Measurements from ENCODE around the gene UBA5. TPM values are rescaled to one million over a fixed set of nuclear protein-coding genes. Genes with fewer than 3 reads are reported as not detected.

Gene UBA5
- total RNA-seq, 4 donors from 2014 or later, result 19.9 to 50.9 (median 34.4) TPM

GRCh38 chr3:132628157-132628556, 32.0 kb upstream of the UBA5 start:
- no peaks in the 10 kb centered on the region for H3K9me3 ChIP-seq
- no peaks in the 10 kb centered on the region for H3K4me1 ChIP-seq
- 72 to 75% methylated on average over 2 of the region's 2 CpGs for WGBS, 2 donors
- H3K27ac ChIP-seq, result no peak overlapping the region
- no peak for DNase-seq (ENCODE audit: low spot score in 2 of 2)
- H3K36me3 ChIP-seq, result peaks cover 0 to 52% (median 6%) of the 10 kb centered on the region in 3 donors
- H3K4me3 ChIP-seq, result no peak overlapping the region
- no peaks in the 10 kb centered on the region for H3K27me3 ChIP-seq
- TF ChIP-seq EP300 (IDR thresholded peaks at IDR 0.05) (no peak), POLR2A (IDR thresholded peaks at IDR 0.05) (no peak)
- TF ChIP-seq, protein P1, sequence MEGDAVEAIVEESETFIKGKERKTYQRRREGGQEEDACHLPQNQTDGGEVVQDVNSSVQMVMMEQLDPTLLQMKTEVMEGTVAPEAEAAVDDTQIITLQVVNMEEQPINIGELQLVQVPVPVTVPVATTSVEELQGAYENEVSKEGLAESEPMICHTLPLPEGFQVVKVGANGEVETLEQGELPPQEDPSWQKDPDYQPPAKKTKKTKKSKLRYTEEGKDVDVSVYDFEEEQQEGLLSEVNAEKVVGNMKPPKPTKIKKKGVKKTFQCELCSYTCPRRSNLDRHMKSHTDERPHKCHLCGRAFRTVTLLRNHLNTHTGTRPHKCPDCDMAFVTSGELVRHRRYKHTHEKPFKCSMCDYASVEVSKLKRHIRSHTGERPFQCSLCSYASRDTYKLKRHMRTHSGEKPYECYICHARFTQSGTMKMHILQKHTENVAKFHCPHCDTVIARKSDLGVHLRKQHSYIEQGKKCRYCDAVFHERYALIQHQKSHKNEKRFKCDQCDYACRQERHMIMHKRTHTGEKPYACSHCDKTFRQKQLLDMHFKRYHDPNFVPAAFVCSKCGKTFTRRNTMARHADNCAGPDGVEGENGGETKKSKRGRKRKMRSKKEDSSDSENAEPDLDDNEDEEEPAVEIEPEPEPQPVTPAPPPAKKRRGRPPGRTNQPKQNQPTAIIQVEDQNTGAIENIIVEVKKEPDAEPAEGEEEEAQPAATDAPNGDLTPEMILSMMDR (IDR thresholded peaks at IDR 0.05), result no peak

DNA sequence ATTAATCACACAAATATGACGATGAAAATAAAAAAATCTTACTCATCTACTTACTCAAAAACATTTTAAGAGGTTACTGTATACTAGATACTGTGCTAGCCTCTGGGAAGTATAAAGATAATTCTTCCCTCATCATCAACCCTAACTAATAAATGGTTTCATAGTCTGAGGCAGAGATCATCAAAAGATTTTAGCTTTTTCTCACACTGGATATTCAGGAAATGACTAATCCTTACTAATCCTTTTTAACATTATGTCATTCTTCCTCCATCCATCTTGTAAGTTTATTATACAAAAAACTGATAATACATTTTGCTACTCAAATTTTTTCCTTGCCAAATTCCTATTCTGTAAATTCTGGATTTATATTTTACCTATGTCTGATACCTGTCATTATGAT, 30.2 kb upstream of the UBA5 start:
- TF ChIP-seq EP300 (IDR thresholded peaks at IDR 0.05) (no peak), POLR2A (IDR thresholded peaks at IDR 0.05) (no peak)
- TF ChIP-seq, protein P1 (IDR thresholded peaks at IDR 0.05), result no peak
- H3K36me3 ChIP-seq, result peaks cover 0 to 41% (median 6%) of the 10 kb centered on the region in 3 donors
- H3K27ac ChIP-seq, result no peak overlapping the region
- 59% methylated on average over 1 of the region's 1 CpG for WGBS, 2 donors
- H3K4me3 ChIP-seq, result no peak overlapping the region
- DNase-seq (ENCODE audit: low spot score in 2 of 2), result no peak
- no peaks in the 10 kb centered on the region for H3K4me1 ChIP-seq
- H3K27me3 ChIP-seq, result no peaks in the 10 kb centered on the region
- no peaks in the 10 kb centered on the region for H3K9me3 ChIP-seq

- H3K27me3 ChIP-seq, result no peaks in the 10 kb centered on the region
- 85 to 89% methylated on average over 7 of the region's 7 CpGs for WGBS, 2 donors
- H3K36me3 ChIP-seq, result peaks cover 0 to 45% (median 6%) of the 10 kb centered on the region in 3 donors
- no peak overlapping the region for H3K4me3 ChIP-seq
- no peak overlapping the region for H3K27ac ChIP-seq
- no peak for DNase-seq (ENCODE audit: low spot score in 2 of 2)
- TF ChIP-seq EP300 (IDR thresholded peaks at IDR 0.05), result no peak
- no peak for TF ChIP-seq POLR2A (IDR thresholded peaks at IDR 0.05)
- TF ChIP-seq, protein P1 (IDR thresholded peaks at IDR 0.05), result no peak
- no peaks in the 10 kb centered on the region for H3K9me3 ChIP-seq
- no peaks in the 10 kb centered on the region for H3K4me1 ChIP-seq
These were observed 29.5 kb upstream of the UBA5 start for GRCh38 chr3:132630612-132631011.

DNA sequence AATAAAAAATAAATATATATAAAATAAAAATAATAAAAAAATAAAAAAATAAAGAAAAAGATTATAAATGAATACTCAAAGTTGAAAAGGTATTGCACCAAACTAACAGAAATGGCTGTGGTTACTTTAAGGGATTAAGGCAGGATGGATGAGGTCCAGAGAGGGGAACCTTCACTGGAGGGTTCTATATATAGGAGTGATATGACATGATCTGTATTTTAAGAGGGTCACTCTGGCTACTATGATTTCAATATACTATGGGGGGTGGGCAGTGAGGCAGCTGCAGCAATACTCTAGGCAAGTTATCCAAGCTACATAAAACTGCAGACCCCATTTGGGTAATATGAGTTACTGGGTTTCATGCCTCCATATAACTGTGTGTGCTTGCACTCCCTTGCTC, 25.1 kb upstream of the UBA5 start:
- Histone ChIP-seq H3K4me1 (no peaks in the 10 kb centered on the region), H3K27ac (no peak overlapping the region), H3K36me3 (peaks cover 0 to 53% (median 0%) of the 10 kb centered on the region in 3 donors), H3K4me3 (no peak overlapping the region), H3K27me3 (no peaks in the 10 kb centered on the region), H3K9me3 (no peaks in the 10 kb centered on the region)
- DNase-seq (ENCODE audit: low spot score in 2 of 2), result no peak
- TF ChIP-seq, protein P1 (IDR thresholded peaks at IDR 0.05), result no peak
- TF ChIP-seq POLR2A (IDR thresholded peaks at IDR 0.05) (no peak), EP300 (IDR thresholded peaks at IDR 0.05) (no peak)

DNA sequence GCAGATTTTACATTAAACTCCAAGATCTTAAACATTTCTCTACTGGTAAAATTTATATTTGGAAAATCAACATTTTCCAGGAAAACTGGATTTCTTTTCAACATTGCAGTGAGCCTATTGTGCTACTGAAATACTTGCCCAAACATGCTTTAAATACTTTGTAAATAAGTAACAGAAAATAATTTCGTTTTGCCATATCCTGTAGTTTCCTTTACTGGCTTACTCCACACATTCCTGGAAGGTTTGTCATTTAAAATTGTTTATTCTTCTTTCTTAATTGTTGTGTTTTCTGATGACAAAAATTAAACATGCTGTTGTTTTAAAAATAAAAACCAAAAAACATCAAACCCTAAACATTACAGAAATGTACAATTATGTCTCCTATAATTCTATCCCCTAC, 22.5 kb upstream of the UBA5 start:
- no peaks in the 10 kb centered on the region for H3K27me3 ChIP-seq
- no peak overlapping the region for H3K4me3 ChIP-seq
- WGBS, 2 donors, result 40 to 53% methylated on average over 1 of the region's 1 CpG
- no peak for DNase-seq (ENCODE audit: low spot score in 2 of 2)
- no peaks in the 10 kb centered on the region for H3K4me1 ChIP-seq
- H3K36me3 ChIP-seq, result peaks cover 0 to 67% (median 0%) of the 10 kb centered on the region in 3 donors
- H3K27ac ChIP-seq, result no peak overlapping the region
- H3K9me3 ChIP-seq, result no peaks in the 10 kb centered on the region
- TF ChIP-seq EP300 (IDR thresholded peaks at IDR 0.05), result no peak
- no peak for TF ChIP-seq POLR2A (IDR thresholded peaks at IDR 0.05)
- TF ChIP-seq, protein P1 (IDR thresholded peaks at IDR 0.05), result no peak
